Right renal cortex interstitium (tissue), 3 donors: ENCODE data around the gene FGFRL1. TPM values are rescaled to one million over a fixed set of nuclear protein-coding genes. Genes with fewer than 3 reads are reported as not detected.
"Not testable (repeated sequence)": the region's sequence is repeated elsewhere in the genome, so short reads cannot be mapped to it uniquely, and the experiment has no call there.

Experiments
- DNase-seq, 3 donors: peaks; one replicate each; pipeline ENCODE4 v3.0.0-alpha.2; 2013; ENCODE audit warnings: low read depth in 3 of 3, low spot score in 2 of 3
- polyA plus RNA-seq, 3 donors: library from polyadenylated mRNA; unstranded; fragments of 120-200 nt; gene quantifications; one replicate each; pipeline ENCODE4 v1.2.1, GENCODE V29; 2013; ENCODE audit not compliant: insufficient read length in 3 of 3

Gene FGFRL1
- polyA plus RNA-seq, 3 donors: 33.4 to 41.1 (median 36.0) TPM

- no peak for DNase-seq
Observed at GRCh38 chr4:972651-973424, 38.6 kb upstream of the FGFRL1 start.

- peak in 1 of 3 donors; percentile 55 for DNase-seq
Observed at GRCh38 chr4:973431-974397, 37.7 kb upstream of the FGFRL1 start, which contains the start of gene DGKQ. DGKQ (minus strand) TSS chr4:973569; CDS start chr4:973482, 87 bp downstream.

GRCh38 chr4:974668-975067, 36.8 kb upstream of the FGFRL1 start:
- no peak for DNase-seq

- not testable (repeated sequence) for DNase-seq
Observed at GRCh38 chr4:976016-976415, 35.4 kb upstream of the FGFRL1 start.

- no peak for DNase-seq
Observed at GRCh38 chr4:978957-979701, 32.3 kb upstream of the FGFRL1 start.

GRCh38 chr4:982291-982690, 29.1 kb upstream of the FGFRL1 start:
- no peak for DNase-seq

GRCh38 chr4:982814-983213, 28.6 kb upstream of the FGFRL1 start:
- no peak for DNase-seq

- DNase-seq: no peak
Observed at GRCh38 chr4:984336-985054, 26.9 kb upstream of the FGFRL1 start.

DNA sequence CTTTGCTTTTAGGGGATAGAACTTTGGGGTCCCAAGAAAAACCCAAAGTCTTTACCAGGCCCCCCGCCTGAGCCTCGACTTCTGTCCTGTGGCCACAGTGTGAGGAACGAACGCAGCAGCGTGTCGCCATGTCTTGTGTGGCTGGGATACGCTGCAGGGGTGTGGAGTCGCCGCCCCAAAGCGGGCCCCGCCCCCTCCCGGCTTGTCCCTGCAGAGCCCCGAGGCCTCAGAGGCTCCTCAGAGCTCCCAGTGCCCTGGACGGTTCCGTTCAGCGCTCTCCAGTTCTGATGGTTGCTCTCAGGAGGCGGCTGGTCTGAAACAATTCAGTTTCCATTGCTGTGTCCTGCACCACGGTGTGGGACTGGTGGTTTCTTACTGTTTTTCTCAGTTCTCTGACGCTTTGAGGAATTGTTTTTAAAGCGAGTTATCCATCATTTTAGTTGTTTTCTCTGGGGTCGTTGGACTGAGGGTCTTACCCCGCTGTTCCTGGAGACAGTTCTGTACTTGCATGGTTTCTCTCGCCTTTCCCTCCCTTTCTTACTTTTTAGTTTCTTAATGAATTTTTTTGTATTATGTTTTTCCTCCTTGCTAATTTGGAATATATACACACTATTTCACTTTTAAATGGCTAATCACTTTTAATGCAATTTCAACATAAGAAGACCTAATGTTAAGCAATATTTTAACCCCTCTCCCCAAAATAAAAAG, 26.1 kb upstream of the FGFRL1 start:
- no peak for DNase-seq

DNA sequence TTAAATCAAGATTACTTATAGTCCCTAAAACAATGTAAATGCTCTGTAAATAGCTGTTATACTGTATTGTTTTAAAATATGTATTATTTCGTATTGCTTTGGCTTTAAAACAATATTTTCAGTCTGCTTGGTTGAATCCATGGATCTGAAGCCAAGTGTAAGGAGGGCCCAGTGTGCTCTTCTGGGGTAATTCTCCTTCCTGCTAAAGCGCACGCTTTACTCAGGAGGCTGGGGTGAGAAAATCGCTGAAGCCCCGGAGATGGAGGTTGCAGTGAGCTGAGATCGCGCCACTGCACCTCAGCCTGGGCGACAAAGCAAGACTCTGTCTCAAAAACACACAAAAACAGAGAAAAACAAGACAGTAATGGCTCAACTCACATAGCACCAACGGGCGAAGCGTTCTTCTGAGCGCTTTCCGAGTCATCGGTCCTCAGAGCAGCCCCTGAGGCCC, 25.0 kb upstream of the FGFRL1 start:
- no peak for DNase-seq

DNA sequence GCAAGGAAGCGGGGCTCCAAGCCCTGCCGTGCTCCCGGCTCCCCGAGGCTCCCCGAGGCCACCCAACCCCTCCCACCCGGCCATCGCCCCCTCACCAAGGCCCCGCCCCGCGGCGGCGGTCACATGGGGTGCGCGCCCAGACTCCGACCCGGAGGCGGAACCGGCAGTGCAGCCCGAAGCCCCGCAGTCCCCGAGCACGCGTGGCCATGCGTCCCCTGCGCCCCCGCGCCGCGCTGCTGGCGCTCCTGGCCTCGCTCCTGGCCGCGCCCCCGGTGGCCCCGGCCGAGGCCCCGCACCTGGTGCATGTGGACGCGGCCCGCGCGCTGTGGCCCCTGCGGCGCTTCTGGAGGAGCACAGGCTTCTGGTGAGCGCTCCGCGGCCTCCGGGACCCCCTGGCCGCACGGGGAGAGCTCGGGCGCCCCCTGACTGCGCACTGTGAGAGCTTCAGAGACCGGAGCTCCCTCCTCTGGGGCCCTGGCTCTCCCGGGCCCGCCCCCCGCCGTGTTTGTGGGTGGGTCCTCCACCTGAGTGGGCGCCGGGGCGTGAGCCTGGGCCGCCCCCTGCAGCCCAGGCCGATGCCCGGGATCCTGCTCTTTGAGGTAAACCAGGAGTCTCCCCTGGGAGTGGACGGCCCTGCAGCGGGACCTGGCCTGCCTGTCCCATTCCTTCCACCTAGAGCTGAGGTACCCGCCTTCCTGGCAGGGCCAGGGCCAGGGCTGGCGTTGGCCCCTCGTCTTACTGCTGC, 24.4 kb upstream of the FGFRL1 start, which contains the start of gene IDUA:
IDUA (plus strand) TSS at position 166 of the 745 bp plus-strand sequence; CDS start at position 207, 41 bp downstream.
- DNase-seq: no peak

DNA sequence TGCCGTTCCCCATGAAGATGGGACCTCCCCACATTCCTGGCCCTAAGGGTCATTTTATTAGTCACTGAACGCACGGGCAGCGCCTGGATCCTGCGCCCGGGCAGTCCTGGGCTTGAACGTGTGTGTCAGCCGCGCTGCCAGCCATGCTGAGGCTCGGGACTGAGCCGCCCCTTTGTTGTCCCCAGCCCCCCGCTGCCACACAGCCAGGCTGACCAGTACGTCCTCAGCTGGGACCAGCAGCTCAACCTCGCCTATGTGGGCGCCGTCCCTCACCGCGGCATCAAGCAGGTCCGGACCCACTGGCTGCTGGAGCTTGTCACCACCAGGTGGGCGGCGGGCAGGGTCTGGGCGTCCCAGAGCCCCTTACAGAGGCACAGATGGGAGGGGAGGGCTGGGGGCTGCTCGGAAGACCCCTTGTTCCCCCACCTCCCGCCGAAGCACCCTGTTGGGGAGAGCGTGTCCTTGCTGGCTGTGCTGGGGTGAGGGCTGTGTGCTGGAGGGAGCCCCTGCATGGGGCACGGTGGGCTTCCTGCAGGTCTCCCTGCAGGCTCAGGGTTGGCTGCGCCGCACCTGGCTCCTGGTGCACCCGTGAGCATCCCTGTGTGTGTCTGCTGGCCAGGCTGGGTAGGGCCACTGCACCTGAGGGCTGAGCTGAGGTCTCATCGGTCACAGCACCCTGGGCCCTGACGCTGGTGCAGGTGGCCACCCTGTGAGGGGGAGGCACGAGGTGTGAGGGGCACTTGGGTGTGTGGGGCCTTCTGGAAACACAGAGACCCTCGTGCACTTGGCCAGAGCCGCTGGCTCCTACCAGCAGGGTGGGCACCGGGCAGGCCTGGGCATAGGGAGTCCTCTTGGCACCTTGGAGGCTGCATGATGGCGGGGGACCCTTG, 23.6 kb upstream of the FGFRL1 start:
- no peak for DNase-seq

DNA sequence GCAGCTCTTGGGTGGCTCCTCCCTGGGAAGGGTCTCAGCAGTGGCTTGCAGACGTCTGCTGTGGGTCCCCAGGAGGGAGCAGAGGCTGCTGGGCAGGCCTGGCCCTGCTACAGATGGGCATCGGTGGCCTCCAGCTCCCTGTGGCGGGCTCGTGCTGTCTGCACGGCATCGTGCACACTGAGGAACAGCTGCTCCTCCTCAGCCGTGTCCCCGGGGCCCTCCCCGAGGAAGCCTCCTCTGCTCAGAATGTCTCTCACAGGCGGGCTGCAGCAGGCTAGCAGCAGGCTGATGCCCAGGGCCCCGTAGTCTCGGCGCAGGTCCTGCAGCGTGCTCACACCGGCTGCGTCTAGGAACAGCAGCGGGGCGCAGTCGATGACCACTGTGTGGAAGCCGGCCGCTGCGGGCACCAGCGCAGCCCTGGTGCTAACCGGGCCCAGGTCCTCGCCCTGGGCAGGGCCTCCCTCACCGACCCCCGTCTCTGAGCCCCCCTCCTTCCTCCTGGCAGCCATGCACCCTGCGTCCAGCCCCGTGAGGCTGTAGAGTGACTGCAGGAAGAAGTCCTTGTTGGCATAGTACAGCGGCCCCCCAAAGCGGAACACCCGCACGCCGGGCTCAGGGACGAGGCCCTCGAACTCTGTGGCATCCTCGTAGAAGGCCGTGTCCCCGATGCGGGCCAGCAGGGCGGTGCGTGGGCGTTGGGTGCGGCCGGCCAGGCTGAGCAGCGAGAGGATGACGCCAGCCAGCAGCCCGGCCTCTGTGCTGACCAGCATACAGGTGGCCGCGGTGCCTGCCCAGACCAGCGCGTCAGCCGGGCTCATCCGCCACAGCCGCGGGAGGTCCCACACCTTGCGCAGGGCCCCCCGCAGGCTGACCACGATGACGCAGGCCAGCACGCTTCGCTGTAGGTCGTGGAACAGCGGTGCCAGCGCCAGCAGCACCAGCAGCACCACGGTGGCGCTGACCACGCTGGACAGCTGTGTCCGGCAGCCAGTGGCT, 22.4 kb upstream of the FGFRL1 start:
- no peak for DNase-seq

- no peak for DNase-seq
Observed at GRCh38 chr4:989722-990471, 21.5 kb upstream of the FGFRL1 start.

DNA sequence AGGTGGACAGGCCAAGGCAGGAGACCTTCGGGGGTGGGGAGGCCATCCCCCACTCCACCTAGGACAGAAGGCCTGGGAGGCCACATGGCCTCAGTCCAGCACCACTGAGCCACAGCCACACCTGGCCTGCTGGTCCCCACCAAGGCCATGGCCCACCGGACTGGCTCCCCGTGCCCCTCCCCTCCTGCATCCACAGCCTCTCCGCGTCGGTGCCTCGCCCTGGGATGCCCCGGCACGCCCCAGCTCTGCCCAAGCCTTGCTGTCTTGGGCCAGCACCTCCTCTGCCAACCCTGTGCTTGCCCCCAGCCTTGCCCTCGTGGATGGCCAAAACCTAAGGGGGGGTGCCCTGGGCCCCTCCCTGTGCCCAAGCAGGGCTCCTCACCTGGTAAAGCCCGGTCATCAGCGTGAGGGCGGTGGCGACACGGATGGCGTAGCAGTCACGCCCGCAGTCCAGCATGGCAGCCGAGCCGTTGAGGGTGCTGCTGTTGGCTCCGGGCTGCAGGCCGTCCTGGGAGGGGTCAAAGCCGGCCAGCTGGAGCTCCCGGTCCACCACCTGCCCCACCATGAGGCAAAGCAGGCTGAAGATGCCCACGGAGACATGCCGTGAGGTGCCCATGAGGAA, 20.6 kb upstream of the FGFRL1 start:
- DNase-seq: no peak
